SU-DHL-6 (cell line): Measurements from ENCODE around the gene WFDC8.

ENCODE experiments used
- EZH2phosphoT487 ChIP-seq: fragments of 200-600 bp; sonication (generic), shearing (Covaris generic); conservative IDR thresholded peaks from 2 replicates; pipeline ENCODE4 v1.6.1; 2018; ENCODE audit warnings: mild to moderate bottlenecking, antibody characterized with exemption, low read length, moderate library complexity, mixed read lengths
- TF ChIP-seq, protein P1 (sequence below): fragments of 200-600 bp; sonication (generic); IDR thresholded peaks from one replicate; pipeline ENCODE4 v1.5.1; 2017; ENCODE audit warnings: antibody characterized with exemption, mild to moderate bottlenecking, low read length, moderate library complexity; ENCODE audit not compliant: insufficient read depth, poor library complexity, severe bottlenecking

DNA sequence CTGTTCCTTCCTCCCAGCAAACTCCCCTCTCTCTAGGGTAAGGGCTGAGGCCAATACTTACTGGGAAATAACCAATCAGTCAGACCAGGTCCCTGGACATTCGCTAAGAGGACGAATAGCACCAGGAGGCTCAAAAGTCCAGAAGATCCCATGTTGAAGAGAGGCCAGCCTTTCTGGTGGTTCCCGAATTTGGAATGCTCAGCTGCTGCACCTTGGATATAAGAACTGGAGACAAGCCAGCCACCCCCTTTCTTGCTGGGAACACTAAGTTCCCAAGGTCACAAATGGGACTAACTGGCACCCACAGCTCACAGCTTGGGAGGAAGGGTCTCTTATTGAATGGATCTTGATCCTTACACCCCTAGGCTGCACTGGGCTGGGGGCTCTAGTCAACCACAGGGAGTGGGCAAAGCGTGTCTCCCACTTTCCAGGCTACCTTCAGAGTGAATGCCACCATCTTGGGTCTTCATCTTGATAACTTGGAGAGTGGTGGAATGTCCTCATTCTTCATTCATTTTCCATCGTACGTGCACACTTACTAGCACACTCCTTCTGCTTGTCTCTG, 31.8 kb downstream of the WFDC8 start, which contains the start of gene EPPIN:
- TF ChIP-seq, protein P1, sequence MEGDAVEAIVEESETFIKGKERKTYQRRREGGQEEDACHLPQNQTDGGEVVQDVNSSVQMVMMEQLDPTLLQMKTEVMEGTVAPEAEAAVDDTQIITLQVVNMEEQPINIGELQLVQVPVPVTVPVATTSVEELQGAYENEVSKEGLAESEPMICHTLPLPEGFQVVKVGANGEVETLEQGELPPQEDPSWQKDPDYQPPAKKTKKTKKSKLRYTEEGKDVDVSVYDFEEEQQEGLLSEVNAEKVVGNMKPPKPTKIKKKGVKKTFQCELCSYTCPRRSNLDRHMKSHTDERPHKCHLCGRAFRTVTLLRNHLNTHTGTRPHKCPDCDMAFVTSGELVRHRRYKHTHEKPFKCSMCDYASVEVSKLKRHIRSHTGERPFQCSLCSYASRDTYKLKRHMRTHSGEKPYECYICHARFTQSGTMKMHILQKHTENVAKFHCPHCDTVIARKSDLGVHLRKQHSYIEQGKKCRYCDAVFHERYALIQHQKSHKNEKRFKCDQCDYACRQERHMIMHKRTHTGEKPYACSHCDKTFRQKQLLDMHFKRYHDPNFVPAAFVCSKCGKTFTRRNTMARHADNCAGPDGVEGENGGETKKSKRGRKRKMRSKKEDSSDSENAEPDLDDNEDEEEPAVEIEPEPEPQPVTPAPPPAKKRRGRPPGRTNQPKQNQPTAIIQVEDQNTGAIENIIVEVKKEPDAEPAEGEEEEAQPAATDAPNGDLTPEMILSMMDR, result no peak
- no peak for TF ChIP-seq EZH2phosphoT487
